CD14-positive monocyte (primary cell): Measurements from ENCODE around the gene ALDOB. TPM values are rescaled to one million over a fixed set of nuclear protein-coding genes. Genes with fewer than 3 reads are reported as not detected.

Source experiments
- DNase-seq, 3 donors: peaks; one replicate each; pipeline ENCODE4 v3.0.0-alpha.2; 2011 to 2022
- H2AFZ ChIP-seq: 2 replicates; pipeline ENCODE4 v1.6.0; 2012; ENCODE audit warnings: mild to moderate bottlenecking, low read depth, low read length, inconsistent platforms; ENCODE audit not compliant: insufficient read depth, poor library complexity, severe bottlenecking
- H3K27ac ChIP-seq, 2 donors: 1 replicate in 1 of 2; 2 replicates in 1 of 2; pipeline ENCODE4 v1.5.1; 2012 to 2013; ENCODE audit warnings: low read length in 2 of 2, control low read depth in 1 of 2, inconsistent platforms in 1 of 2, low read depth in 1 of 2, mild to moderate bottlenecking in 1 of 2
- H3K27me3 ChIP-seq, 2 donors: one replicate each; pipeline versions ENCODE4 v1.6.0 to v1.6.1; 2011 to 2013; ENCODE audit warnings: low read length in 2 of 2; ENCODE audit not compliant: control insufficient read depth in 2 of 2, insufficient read depth in 2 of 2
- H3K36me3 ChIP-seq, 2 donors: replicated peaks in 1 of 2; 1 replicate in 1 of 2; 2 replicates in 1 of 2; pipeline versions ENCODE4 v1.5.1 to v1.6.1; 2012 to 2013; ENCODE audit warnings: low read length in 2 of 2, control low read depth in 1 of 2, inconsistent platforms in 1 of 2, mild to moderate bottlenecking in 1 of 2; ENCODE audit not compliant: insufficient read depth in 2 of 2, control insufficient read depth in 1 of 2
- H3K4me1 ChIP-seq, 2 donors: 1 replicate in 1 of 2; 2 replicates in 1 of 2; pipeline versions ENCODE4 v1.5.1 to v1.6.1; 2012 to 2013; ENCODE audit warnings: low read length in 2 of 2, control low read depth in 1 of 2, inconsistent platforms in 1 of 2, mild to moderate bottlenecking in 1 of 2, moderate library complexity in 1 of 2; ENCODE audit not compliant: insufficient read depth in 2 of 2, control insufficient read depth in 1 of 2
- H3K4me2 ChIP-seq: replicated peaks from 2 replicates; pipeline ENCODE3; 2012; ENCODE audit warnings: low read length, moderate library complexity, mild to moderate bottlenecking; ENCODE audit not compliant: poor library complexity, severe bottlenecking; ENCODE audit errors: extremely low read depth
- H3K4me3 ChIP-seq, 3 experiments: fragments of 200-600 bp in 1 of 3; sonication (generic) in 1 of 3; replicated peaks in 1 of 3; 1 replicate in 2 of 3; 2 replicates in 1 of 3; pipeline ENCODE4 v1.5.1; 2011 to 2013; ENCODE audit warnings: low read length in 3 of 3, mild to moderate bottlenecking in 3 of 3, control low read depth in 2 of 3, low read depth in 2 of 3, inconsistent platforms in 1 of 3, moderate library complexity in 1 of 3
- H3K79me2 ChIP-seq: 2 replicates; pipeline ENCODE4 v1.6.0; 2012; ENCODE audit warnings: mild to moderate bottlenecking, control low read depth, inconsistent platforms, low read length, moderate library complexity; ENCODE audit not compliant: insufficient read depth
- H3K9ac ChIP-seq: 2 replicates; pipeline ENCODE4 v1.6.0; 2017; ENCODE audit warnings: low read length, mild to moderate bottlenecking; ENCODE audit not compliant: insufficient read depth, poor library complexity, severe bottlenecking
- H3K9me3 ChIP-seq, 2 donors: replicated peaks in 1 of 2; 1 replicate in 1 of 2; 2 replicates in 1 of 2; pipeline versions ENCODE4 v1.5.1 to v1.6.1; 2012 to 2013; ENCODE audit warnings: low read length in 2 of 2, control low read depth in 1 of 2; ENCODE audit not compliant: control insufficient read depth in 1 of 2, insufficient read depth in 1 of 2
- H4K20me1 ChIP-seq: 2 replicates; pipeline ENCODE4 v1.6.0; 2012; ENCODE audit warnings: mild to moderate bottlenecking, low read length, control low read depth, moderate library complexity; ENCODE audit not compliant: insufficient read depth
- H3K27ac Mint-ChIP-seq, 7 donors: one replicate each; pipeline ENCODE4 v1.8.0; 2020; ENCODE audit warnings: mild to moderate bottlenecking in 7 of 7, mixed read lengths in 7 of 7, moderate library complexity in 6 of 7, inconsistent platforms in 2 of 7
- H3K27me3 Mint-ChIP-seq, 3 donors: one replicate each; pipeline ENCODE4 v1.8.0; 2021 to 2022; ENCODE audit warnings: low read depth in 3 of 3, mild to moderate bottlenecking in 3 of 3, mixed read lengths in 3 of 3, moderate library complexity in 3 of 3, inconsistent platforms in 1 of 3
- H3K36me3 Mint-ChIP-seq, 2 donors: one replicate each; pipeline ENCODE4 v1.8.0; 2020; ENCODE audit warnings: mixed read lengths in 2 of 2, inconsistent platforms in 1 of 2, mild to moderate bottlenecking in 1 of 2
- H3K4me1 Mint-ChIP-seq: one replicate; pipeline ENCODE4 v1.8.0; 2020; ENCODE audit warnings: mild to moderate bottlenecking, mixed read lengths
- H3K4me3 Mint-ChIP-seq, 2 donors: one replicate each; pipeline ENCODE4 v1.8.0; 2020; ENCODE audit warnings: mild to moderate bottlenecking in 2 of 2, mixed read lengths in 2 of 2, moderate library complexity in 1 of 2
- H3K9me3 Mint-ChIP-seq, 7 donors: one replicate each; pipeline ENCODE4 v1.8.0; 2020 to 2022; ENCODE audit warnings: mixed read lengths in 7 of 7, mild to moderate bottlenecking in 6 of 7, moderate library complexity in 6 of 7, inconsistent platforms in 2 of 7
- WGBS: methylation state at CpG from one replicate; pipeline ENCODE4 v1.1.5; 2013; ENCODE audit warnings: missing lambda C conversion rate; ENCODE audit not compliant: insufficient coverage; 5-methylcytosine and 5-hydroxymethylcytosine counted together
- intact Hi-C, 2 donors: fragments of 100-400 bp; cut with micrococcal nuclease; formaldehyde crosslinking; loops; one replicate each; pipeline versions ENCODE4 v1.15.0 to v1.15.1; 2023
- polyA plus RNA-seq, 3 donors: library from polyadenylated mRNA; depleted of rRNA in 1 of 3; unstranded in 2 of 3; stranded (reverse) in 1 of 3; fragments of 300-500 nt in 2 of 3; fragments of >200 nt in 1 of 3; fragmentation: Illumina TruSeq in 2 of 3; gene quantifications; 1 replicate in 2 of 3; 2 replicates in 1 of 3; pipeline ENCODE4 v1.2.3, GENCODE V29; 2012 to 2021
- TF ChIP-seq, protein P1 (sequence below): fragments of 200-600 bp; IDR thresholded peaks from one replicate; pipeline ENCODE4 v1.8.0; 2022; ENCODE audit warnings: antibody characterized with exemption, mild to moderate bottlenecking

ALDOB gene
- polyA plus RNA-seq, 3 donors = not detected

GRCh38 chr9:101453776-101454570 lies 18.4 kb upstream of the ALDOB start:
- Histone ChIP-seq H2AFZ (no peak overlapping the region), H3K4me1 (peaks cover 4 to 5% of the 10 kb centered on the region in 2 donors), H3K27ac (no peak overlapping the region), H3K36me3 (no peaks in the 10 kb centered on the region), H3K79me2 (no peaks in the 10 kb centered on the region), H3K4me2 (no peak overlapping the region), H3K9ac (no peak overlapping the region), H4K20me1 (no peaks in the 10 kb centered on the region), H3K4me3 (no peak overlapping the region), H3K27me3 (peaks cover 21 to 24% of the 10 kb centered on the region in 2 donors), H3K9me3 (peaks cover 5% of the 10 kb centered on the region in 2 donors)
- no peaks in the 10 kb centered on the region for H3K36me3 Mint-ChIP-seq
- peaks cover 7 to 27% (median 10%) of the 10 kb centered on the region in 7 donors for H3K9me3 Mint-ChIP-seq
- peaks cover 22 to 25% (median 23%) of the 10 kb centered on the region in 3 donors for H3K27me3 Mint-ChIP-seq
- no peak overlapping the region for H3K4me3 Mint-ChIP-seq
- intact Hi-C loops = no loop called here
- TF ChIP-seq, protein P1, sequence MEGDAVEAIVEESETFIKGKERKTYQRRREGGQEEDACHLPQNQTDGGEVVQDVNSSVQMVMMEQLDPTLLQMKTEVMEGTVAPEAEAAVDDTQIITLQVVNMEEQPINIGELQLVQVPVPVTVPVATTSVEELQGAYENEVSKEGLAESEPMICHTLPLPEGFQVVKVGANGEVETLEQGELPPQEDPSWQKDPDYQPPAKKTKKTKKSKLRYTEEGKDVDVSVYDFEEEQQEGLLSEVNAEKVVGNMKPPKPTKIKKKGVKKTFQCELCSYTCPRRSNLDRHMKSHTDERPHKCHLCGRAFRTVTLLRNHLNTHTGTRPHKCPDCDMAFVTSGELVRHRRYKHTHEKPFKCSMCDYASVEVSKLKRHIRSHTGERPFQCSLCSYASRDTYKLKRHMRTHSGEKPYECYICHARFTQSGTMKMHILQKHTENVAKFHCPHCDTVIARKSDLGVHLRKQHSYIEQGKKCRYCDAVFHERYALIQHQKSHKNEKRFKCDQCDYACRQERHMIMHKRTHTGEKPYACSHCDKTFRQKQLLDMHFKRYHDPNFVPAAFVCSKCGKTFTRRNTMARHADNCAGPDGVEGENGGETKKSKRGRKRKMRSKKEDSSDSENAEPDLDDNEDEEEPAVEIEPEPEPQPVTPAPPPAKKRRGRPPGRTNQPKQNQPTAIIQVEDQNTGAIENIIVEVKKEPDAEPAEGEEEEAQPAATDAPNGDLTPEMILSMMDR = no peak
- H3K27ac Mint-ChIP-seq = no peak overlapping the region
- peaks cover 5% of the 10 kb centered on the region for H3K4me1 Mint-ChIP-seq
- WGBS = no CpG with 5 or more reads among the region's 4 CpGs
- no peak for DNase-seq

DNA sequence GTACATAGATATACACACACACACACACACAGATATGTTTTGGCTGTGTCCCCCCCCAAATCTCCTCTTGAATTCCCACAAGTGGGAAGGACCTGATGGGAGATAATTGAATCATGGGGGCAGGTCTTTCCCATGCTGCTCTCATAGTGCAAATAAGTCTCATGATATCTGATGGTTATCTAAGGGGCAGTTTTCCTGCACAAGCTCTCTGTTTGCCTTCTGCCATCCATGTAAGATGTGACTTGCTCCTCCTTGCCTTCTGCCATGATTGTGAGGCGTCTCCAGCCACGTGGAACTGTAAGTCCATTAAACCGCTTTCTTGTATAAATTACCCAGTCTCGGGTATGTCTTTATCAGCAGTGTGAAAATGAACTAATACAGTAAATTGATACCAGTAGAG lies 15.9 kb upstream of the ALDOB start:
- H3K36me3 Mint-ChIP-seq = peaks cover 0 to 4% of the 10 kb centered on the region in 2 donors
- peaks cover 11% of the 10 kb centered on the region for H3K4me1 Mint-ChIP-seq
- Histone ChIP-seq H3K79me2 (no peaks in the 10 kb centered on the region), H3K9ac (no peak overlapping the region), H4K20me1 (no peaks in the 10 kb centered on the region), H3K36me3 (no peaks in the 10 kb centered on the region), H3K4me2 (no peak overlapping the region), H3K4me1 (peaks cover 6 to 7% of the 10 kb centered on the region in 2 donors), H3K9me3 (peaks cover 5% of the 10 kb centered on the region in 2 donors), H3K27ac (no peak overlapping the region), H3K27me3 (peaks cover 28 to 34% of the 10 kb centered on the region in 2 donors), H2AFZ (no peak overlapping the region), H3K4me3 (no peak overlapping the region)
- peaks cover 7 to 27% (median 12%) of the 10 kb centered on the region in 7 donors for H3K9me3 Mint-ChIP-seq
- DNase-seq = no peak
- H3K27ac Mint-ChIP-seq = no peak overlapping the region
- intact Hi-C loops = no loop called here
- no peak overlapping the region for H3K4me3 Mint-ChIP-seq
- TF ChIP-seq, protein P1 = no peak
- 94% methylated on average over 3 of the region's 4 CpGs for WGBS
- peaks cover 29 to 36% (median 32%) of the 10 kb centered on the region in 3 donors for H3K27me3 Mint-ChIP-seq
